Gastroesophageal sphincter (tissue), 4 donors: Measurements from ENCODE around the gene INKA2. TPM values are rescaled to one million over a fixed set of nuclear protein-coding genes. Genes with fewer than 3 reads are reported as not detected.

Experiments used
- ATAC-seq: fragments of 150-250 bp; one replicate; pipeline ENCODE4 v1.9.1; 2016; ENCODE audit warnings: mild to moderate bottlenecking, moderate library complexity
- H3K27ac ChIP-seq, 4 donors: fragments of 200-600 bp; sonication (generic) in 3 of 4; 1 replicate in 3 of 4; 2 replicates in 1 of 4; pipeline ENCODE4 v1.5.1; 2016 to 2019
- H3K27me3 ChIP-seq: fragments of 200-600 bp; sonication (generic); one replicate; pipeline ENCODE4 v1.5.1; 2019
- H3K36me3 ChIP-seq, 2 donors: fragments of 200-600 bp; sonication (generic); one replicate each; pipeline ENCODE4 v1.5.1; 2019; ENCODE audit warnings: control low read depth in 1 of 2
- H3K4me1 ChIP-seq, 3 donors: fragments of 200-600 bp; sonication (generic); 1 replicate in 2 of 3; 2 replicates in 1 of 3; pipeline ENCODE4 v1.5.1; 2016 to 2019; ENCODE audit warnings: control low read depth in 2 of 3
- H3K4me3 ChIP-seq, 2 donors: fragments of 200-600 bp; sonication (generic); one replicate each; pipeline ENCODE4 v1.5.1; 2019; ENCODE audit warnings: mild to moderate bottlenecking in 1 of 2, moderate library complexity in 1 of 2
- H3K9me3 ChIP-seq, 3 donors: fragments of 200-600 bp; sonication (generic); one replicate each; pipeline ENCODE4 v1.5.1; 2017 to 2019; ENCODE audit warnings: control low read depth in 2 of 3
- EP300 ChIP-seq: sonication (generic); formaldehyde crosslinking; IDR thresholded peaks from one replicate; pipeline ENCODE4 v1.6.1; 2017; ENCODE audit warnings: antibody characterized with exemption, mild to moderate bottlenecking
- POLR2A ChIP-seq, 2 donors: fragments of 450-650 bp; IDR thresholded peaks; one replicate each; pipeline ENCODE4 v1.6.1; 2017; ENCODE audit warnings: antibody characterized with exemption in 2 of 2, mild to moderate bottlenecking in 2 of 2, moderate library complexity in 1 of 2
- POLR2AphosphoS5 ChIP-seq: sonication (generic); formaldehyde crosslinking; IDR thresholded peaks from one replicate; pipeline ENCODE4 v1.6.1; 2017; ENCODE audit warnings: antibody characterized with exemption
- WGBS, 2 donors: methylation state at CpG; one replicate each; pipeline ENCODE4 v1.1.5; 2018; ENCODE audit warnings: low coverage in 1 of 2; 5-methylcytosine and 5-hydroxymethylcytosine counted together
- total RNA-seq, 4 donors: library from RNA; depleted of rRNA; stranded (reverse); fragments of >200 nt; gene quantifications; one replicate each; pipeline ENCODE4 v1.1.0, GENCODE V29; 2016
- TF ChIP-seq, protein P1 (sequence below), 4 experiments: fragments of 200-600 bp in 2 of 4; fragments of 450-650 bp in 2 of 4; sonication (generic) in 1 of 4; IDR thresholded peaks; one replicate each; pipeline ENCODE4 v1.5.1; 2017 to 2019; ENCODE audit warnings: antibody characterized with exemption in 4 of 4, mild to moderate bottlenecking in 2 of 4, moderate library complexity in 2 of 4

INKA2 gene
- total RNA-seq, 4 donors from 2014 or later = 7.2 to 12.8 (median 8.8) TPM

DNA sequence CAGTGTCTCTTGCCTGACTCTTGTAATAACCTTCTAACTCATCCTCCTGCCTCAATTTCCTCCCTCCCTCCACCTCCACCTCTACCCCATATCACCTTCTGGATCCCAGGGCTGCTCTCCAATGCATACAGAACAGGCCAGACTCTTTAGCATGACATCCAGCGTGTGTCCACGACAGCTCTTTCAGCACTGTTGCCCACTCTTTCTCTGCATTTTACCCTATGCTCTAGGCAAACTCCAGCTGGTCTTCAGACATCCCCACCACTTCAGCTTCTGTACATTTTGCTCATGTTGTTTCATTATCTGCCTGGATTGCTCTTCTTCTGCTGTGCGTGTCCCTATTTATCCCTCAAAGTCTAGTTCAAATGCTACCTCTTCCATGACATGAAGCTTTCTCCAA, 4.8 kb downstream of the INKA2 start:
- TF ChIP-seq, protein P1, sequence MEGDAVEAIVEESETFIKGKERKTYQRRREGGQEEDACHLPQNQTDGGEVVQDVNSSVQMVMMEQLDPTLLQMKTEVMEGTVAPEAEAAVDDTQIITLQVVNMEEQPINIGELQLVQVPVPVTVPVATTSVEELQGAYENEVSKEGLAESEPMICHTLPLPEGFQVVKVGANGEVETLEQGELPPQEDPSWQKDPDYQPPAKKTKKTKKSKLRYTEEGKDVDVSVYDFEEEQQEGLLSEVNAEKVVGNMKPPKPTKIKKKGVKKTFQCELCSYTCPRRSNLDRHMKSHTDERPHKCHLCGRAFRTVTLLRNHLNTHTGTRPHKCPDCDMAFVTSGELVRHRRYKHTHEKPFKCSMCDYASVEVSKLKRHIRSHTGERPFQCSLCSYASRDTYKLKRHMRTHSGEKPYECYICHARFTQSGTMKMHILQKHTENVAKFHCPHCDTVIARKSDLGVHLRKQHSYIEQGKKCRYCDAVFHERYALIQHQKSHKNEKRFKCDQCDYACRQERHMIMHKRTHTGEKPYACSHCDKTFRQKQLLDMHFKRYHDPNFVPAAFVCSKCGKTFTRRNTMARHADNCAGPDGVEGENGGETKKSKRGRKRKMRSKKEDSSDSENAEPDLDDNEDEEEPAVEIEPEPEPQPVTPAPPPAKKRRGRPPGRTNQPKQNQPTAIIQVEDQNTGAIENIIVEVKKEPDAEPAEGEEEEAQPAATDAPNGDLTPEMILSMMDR (IDR thresholded peaks at IDR 0.05) = no peak
- no peak for TF ChIP-seq POLR2AphosphoS5
- TF ChIP-seq EP300 = no peak
- TF ChIP-seq POLR2A (IDR thresholded peaks at IDR 0.05) = no peak
- H3K27me3 ChIP-seq = no peaks in the 10 kb centered on the region
- H3K4me1 ChIP-seq = peaks cover 0 to 98% (median 57%) of the 10 kb centered on the region in 3 donors
- H3K27ac ChIP-seq = peak overlapping the region in 3 of 4 donors; percentile 71 to 75 (median 72)
- H3K4me3 ChIP-seq = no peak overlapping the region
- peaks cover 0 to 3% of the 10 kb centered on the region in 2 donors for H3K36me3 ChIP-seq
- H3K9me3 ChIP-seq = no peaks in the 10 kb centered on the region
- ATAC-seq = no peak
- 49 to 70% methylated on average over 3 of the region's 3 CpGs for WGBS, 2 donors

DNA sequence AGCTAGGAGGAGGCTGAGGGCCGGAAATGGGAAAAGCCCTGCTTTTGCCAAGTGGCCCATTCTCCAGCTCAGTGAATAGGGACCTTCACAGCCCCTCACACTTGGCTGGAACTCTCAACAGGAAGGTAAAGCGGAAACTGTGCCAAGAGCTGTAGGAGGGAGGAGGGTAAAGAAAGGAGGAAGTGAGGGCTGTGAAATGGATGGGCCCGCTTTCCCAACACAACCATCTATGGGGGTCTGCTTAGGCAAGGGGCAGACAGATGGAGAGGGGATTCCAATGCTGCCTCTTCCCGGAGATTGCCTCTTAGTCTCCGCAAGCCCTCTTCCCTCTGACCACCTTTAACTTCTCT, 5.2 kb downstream of the INKA2 start:
- no peak for TF ChIP-seq POLR2A (IDR thresholded peaks at IDR 0.05)
- no peak for TF ChIP-seq EP300
- TF ChIP-seq, protein P1 (IDR thresholded peaks at IDR 0.05) = no peak
- TF ChIP-seq POLR2AphosphoS5 = no peak
- H3K4me1 ChIP-seq = peaks cover 0 to 100% (median 60%) of the 10 kb centered on the region in 3 donors
- H3K27me3 ChIP-seq = no peaks in the 10 kb centered on the region
- peak overlapping the region in 3 of 4 donors; percentile 71 to 75 (median 72) for H3K27ac ChIP-seq
- H3K9me3 ChIP-seq = no peaks in the 10 kb centered on the region
- no peak for ATAC-seq
- WGBS, 2 donors = 66 to 71% methylated on average over 2 to 5 of the region's 5 CpGs
- H3K36me3 ChIP-seq = peaks cover 0 to 3% of the 10 kb centered on the region in 2 donors
- H3K4me3 ChIP-seq = no peak overlapping the region

DNA sequence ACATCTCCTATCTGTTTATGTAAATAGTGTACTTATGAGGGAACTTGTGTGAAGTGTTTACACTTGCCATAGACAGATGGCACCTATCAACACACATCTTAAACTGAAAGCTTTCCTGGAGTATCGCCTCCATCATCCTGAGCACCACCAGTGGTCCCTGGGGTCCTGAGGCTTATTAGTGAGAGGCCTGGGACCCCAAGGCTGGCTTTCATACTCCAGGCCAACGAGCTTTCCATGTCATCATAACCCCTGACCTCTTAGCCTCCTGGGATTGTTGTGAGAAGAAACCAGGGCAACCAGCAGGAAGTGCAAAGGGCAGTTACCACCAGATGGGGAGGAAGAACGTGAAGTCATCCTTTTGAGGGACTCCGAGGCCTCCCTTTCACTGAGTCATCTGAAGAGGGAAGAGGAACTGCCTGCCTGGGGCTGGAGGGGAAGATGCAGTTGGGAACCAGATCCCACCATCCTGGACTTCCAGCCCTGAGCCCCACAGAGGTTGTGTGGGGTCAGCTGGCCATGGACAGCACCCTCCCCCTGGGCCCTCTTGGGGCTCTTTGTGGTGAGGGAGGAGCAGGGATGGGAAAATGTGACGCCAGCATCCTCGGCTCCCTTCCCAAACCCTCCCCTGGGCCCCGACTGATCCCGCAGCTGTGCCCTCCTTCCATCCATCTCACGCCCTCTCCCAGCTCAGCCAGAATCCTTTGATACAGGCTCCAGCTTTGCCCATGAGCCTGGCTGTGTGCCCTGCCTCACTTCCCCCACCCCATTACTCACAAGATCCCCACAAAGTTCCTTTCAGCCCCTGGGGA, 5.8 kb downstream of the INKA2 start:
- H3K27me3 ChIP-seq = no peaks in the 10 kb centered on the region
- H3K4me3 ChIP-seq = no peak overlapping the region
- ATAC-seq = peak; percentile 74
- peak overlapping the region in 3 of 4 donors; percentile 71 to 75 (median 72) for H3K27ac ChIP-seq
- H3K4me1 ChIP-seq = peaks cover 0 to 98% (median 59%) of the 10 kb centered on the region in 3 donors
- no peaks in the 10 kb centered on the region for H3K9me3 ChIP-seq
- H3K36me3 ChIP-seq = peaks cover 0 to 3% of the 10 kb centered on the region in 2 donors
- TF ChIP-seq, protein P1 (IDR thresholded peaks at IDR 0.05) = no peak
- TF ChIP-seq POLR2AphosphoS5 (peak; percentile 34), POLR2A (IDR thresholded peaks at IDR 0.05) (no peak), EP300 (no peak)
- 36 to 39% methylated on average over 7 of the region's 9 CpGs for WGBS, 2 donors

DNA sequence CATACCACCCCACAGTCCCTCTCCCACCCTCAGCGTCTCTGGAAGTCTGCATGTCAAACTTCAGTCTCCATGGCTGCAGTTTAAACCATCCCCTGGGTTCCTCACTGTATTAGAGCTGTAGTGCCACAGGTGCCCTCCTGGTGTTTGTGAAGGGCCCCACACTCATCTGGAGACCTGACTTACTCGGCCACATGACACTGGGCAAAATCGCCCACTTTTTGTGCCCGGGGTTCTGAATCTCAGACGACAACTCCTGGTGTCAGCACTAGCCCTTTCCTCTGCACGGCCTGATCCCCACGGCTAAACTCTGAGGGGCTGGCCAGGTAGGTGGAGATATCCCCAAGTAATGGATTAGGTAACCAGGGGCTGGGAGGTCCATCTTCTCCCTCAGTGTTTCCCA, 6.5 kb downstream of the INKA2 start:
- Histone ChIP-seq H3K4me3 (no peak overlapping the region), H3K27ac (peak overlapping the region in 3 of 4 donors; percentile 71 to 75 (median 72)), H3K9me3 (no peaks in the 10 kb centered on the region), H3K36me3 (peaks cover 0 to 3% of the 10 kb centered on the region in 2 donors), H3K4me1 (peaks cover 0 to 91% (median 53%) of the 10 kb centered on the region in 3 donors), H3K27me3 (no peaks in the 10 kb centered on the region)
- ATAC-seq = no peak
- 56 to 84% methylated on average over 1 to 3 of the region's 7 CpGs for WGBS, 2 donors
- no peak for TF ChIP-seq EP300

DNA sequence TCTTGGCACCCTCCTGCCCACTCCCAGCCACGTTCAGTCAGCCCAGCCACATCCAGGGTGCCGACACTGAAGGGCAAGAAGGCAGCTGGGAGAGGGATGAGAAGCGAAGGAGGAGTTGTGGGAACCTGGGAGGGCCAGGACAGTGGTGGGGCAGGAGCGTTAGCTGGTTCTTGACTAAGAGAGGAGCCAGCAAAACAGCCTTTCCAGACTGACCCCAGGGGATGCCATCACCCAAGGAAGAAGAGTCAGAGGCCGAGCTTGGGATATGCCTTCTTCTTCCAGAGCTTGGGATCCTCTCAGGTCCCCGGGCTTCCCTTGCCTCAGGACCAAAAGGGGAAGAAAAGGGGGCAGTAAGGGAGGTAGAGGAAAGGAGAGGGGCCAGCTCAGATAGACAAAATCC, 7.2 kb downstream of the INKA2 start:
- Histone ChIP-seq H3K9me3 (no peaks in the 10 kb centered on the region), H3K27ac (peak overlapping the region in 3 of 4 donors; percentile 2 to 71 (median 32)), H3K36me3 (peaks cover 0 to 11% of the 10 kb centered on the region in 2 donors), H3K4me3 (no peak overlapping the region), H3K4me1 (peaks cover 0 to 83% (median 45%) of the 10 kb centered on the region in 3 donors), H3K27me3 (no peaks in the 10 kb centered on the region)
- 95% methylated on average over 3 of the region's 6 CpGs; no CpG with 5 or more reads in 1 of the 2 donors for WGBS, 2 donors
- TF ChIP-seq, protein P1 (IDR thresholded peaks at IDR 0.05) = no peak
- TF ChIP-seq POLR2AphosphoS5 = no peak
- no peak for TF ChIP-seq POLR2A (IDR thresholded peaks at IDR 0.05)
- no peak for TF ChIP-seq EP300
- no peak for ATAC-seq
